ENCODE measurements around the gene OSTF1.

Gene OSTF1

DNA sequence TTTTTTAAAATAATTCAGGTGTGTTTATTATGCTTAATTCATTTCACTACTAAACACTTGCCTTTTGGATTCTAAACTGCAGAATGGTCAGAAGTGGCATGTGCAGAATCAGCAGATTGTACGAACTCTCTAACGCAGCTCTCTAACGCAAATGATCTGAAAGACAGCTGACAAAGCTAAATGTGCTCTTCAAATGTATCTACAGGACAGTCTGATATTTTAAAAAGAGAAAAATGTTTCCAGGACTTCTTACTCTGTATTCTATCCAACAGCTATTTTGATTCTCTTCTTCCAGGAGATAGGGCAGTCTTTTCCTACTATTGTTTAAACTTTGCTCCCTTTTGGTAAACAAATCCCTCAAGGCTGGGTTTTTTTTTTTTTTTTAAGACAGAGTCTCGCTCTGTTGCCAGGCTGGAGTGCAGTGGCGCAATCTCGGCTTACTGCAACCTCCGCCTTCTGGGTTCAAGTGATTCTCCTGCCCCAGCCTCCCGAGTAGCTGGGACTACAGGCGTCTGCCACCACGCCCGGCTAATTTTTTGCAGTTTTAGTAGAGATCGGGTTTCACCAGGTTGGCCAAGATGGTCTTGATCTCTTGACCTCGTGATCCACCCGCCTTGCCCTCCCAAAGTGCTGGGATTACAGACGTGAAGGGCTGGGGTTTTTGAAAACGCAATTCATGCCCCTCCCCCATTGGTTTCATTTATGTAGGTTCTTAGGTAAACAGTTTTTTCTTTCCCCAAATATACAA, 1.6 kb upstream of the OSTF1 start:
- TF ChIP-seq ZNF274 (IDR thresholded peaks at IDR 0.05; ENCODE audit: low read depth, low read length) (no peak), SUZ12 (IDR thresholded peaks at IDR 0.05; ENCODE audit: extremely low read depth, insufficient read depth, insufficient read length) (no peak), YY1 (IDR thresholded peaks at IDR 0.05; ENCODE audit: insufficient read depth, insufficient read length) (no peak)
- peak overlapping the region; percentile 83 for H3K4me3 ChIP-seq (ENCODE audit: insufficient read length, low read depth)
- no peaks in the 10 kb centered on the region for H3K9me3 ChIP-seq (ENCODE audit: insufficient read depth, low read length)
- peaks cover 4% of the 10 kb centered on the region for H3K36me3 ChIP-seq (ENCODE audit: insufficient read depth, insufficient read length, low read length)
- H3K4me1 ChIP-seq (ENCODE audit: insufficient read depth, insufficient read length), result peaks cover 3% of the 10 kb centered on the region
- DNase-seq (ENCODE audit: low read depth, low spot score), result no peak
- peak overlapping the region; percentile 83 for H3K9ac ChIP-seq (ENCODE audit: insufficient read length, low read depth)
- H3K27me3 ChIP-seq (ENCODE audit: insufficient read depth, insufficient read length), result peaks cover 4% of the 10 kb centered on the region

DNA sequence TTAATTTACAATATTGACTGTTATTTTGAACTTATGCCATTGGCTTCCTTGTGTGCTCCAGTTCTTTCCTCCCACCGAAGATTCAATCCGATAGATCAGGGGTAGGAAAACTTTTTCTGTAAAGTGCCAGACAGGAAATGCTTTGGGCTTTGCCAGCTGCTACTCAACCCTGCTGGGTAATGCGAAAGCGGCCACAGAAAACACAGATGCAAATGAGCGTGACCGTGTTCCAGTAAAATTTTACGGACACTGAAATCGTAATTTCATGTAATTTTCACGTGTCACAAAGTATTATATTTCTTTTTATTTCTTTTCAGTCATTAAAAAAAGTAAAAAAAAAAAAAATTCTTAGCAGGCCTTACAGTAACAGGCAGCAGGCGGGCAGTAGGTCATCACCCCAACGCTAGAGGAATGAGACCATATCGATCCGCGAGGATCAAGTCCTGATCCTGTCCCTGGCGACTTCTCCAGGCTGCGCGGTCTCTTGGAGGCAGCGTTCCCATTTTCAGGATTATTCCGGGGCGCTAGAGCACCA, 958 bp upstream of the OSTF1 start:
- Histone ChIP-seq H3K4me3 (ENCODE audit: insufficient read length, low read depth) (peak overlapping the region; percentile 83), H3K4me1 (ENCODE audit: insufficient read depth, insufficient read length) (peaks cover 3% of the 10 kb centered on the region), H3K36me3 (ENCODE audit: insufficient read depth, insufficient read length, low read length) (peaks cover 4% of the 10 kb centered on the region), H3K9ac (ENCODE audit: insufficient read length, low read depth) (peak overlapping the region; percentile 83), H3K27me3 (ENCODE audit: insufficient read depth, insufficient read length) (peaks cover 4% of the 10 kb centered on the region), H3K9me3 (ENCODE audit: insufficient read depth, low read length) (no peaks in the 10 kb centered on the region)
- no peak for DNase-seq (ENCODE audit: low read depth, low spot score)
- TF ChIP-seq ZNF274 (IDR thresholded peaks at IDR 0.05; ENCODE audit: low read depth, low read length), result no peak
- no peak for TF ChIP-seq YY1 (IDR thresholded peaks at IDR 0.05; ENCODE audit: insufficient read depth, insufficient read length)
- TF ChIP-seq SUZ12 (IDR thresholded peaks at IDR 0.05; ENCODE audit: extremely low read depth, insufficient read depth, insufficient read length), result no peak

DNA sequence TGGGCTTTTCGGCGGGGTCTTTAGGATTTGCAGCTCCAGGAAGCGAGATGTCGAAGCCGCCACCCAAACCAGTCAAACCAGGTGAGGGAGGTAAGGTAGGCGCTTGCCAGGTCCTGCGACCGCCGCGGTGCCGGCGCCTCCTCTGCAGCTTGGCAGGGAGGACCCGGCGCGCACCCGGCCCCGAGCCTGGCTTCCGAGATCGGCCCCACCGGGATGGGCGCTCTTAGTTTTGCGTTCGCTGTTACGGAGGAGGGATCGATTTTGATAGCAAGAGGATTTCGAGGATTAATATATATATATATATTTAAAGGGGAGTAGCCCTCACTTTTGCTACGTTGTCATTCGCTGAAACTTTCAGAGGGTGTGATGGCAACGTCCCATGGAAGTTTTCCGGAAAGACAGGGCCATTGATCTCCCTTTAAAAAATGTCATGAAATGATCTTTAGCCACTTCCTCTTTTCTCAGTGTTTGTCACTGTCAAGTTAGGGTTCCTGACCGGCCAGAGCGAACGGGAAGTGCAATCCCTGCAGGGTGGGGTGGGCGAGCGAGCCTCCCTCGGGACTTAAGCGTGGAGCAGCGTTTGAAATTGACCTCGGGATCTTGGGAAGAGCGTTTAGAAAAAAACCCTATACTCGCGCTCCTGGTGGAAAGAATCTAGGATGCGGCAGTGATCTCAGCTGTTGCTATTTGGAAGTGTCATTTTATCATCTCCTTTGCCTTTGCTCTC, 495 bp downstream of the OSTF1 start:
- peak overlapping the region; percentile 60 for H3K4me3 ChIP-seq (ENCODE audit: insufficient read length, low read depth)
- peak overlapping the region; percentile 81 for H3K9ac ChIP-seq (ENCODE audit: insufficient read length, low read depth)
- peaks cover 4% of the 10 kb centered on the region for H3K27me3 ChIP-seq (ENCODE audit: insufficient read depth, insufficient read length)
- TF ChIP-seq ZNF274 (IDR thresholded peaks at IDR 0.05; ENCODE audit: low read depth, low read length) (no peak), YY1 (IDR thresholded peaks at IDR 0.05; ENCODE audit: insufficient read depth, insufficient read length) (no peak), SUZ12 (IDR thresholded peaks at IDR 0.05; ENCODE audit: extremely low read depth, insufficient read depth, insufficient read length) (no peak)
- H3K9me3 ChIP-seq (ENCODE audit: insufficient read depth, low read length), result no peaks in the 10 kb centered on the region
- no peak for DNase-seq (ENCODE audit: low read depth, low spot score)
- no peaks in the 10 kb centered on the region for H3K36me3 ChIP-seq (ENCODE audit: insufficient read depth, insufficient read length, low read length)
- H3K4me1 ChIP-seq (ENCODE audit: insufficient read depth, insufficient read length), result peaks cover 3% of the 10 kb centered on the region

DNA sequence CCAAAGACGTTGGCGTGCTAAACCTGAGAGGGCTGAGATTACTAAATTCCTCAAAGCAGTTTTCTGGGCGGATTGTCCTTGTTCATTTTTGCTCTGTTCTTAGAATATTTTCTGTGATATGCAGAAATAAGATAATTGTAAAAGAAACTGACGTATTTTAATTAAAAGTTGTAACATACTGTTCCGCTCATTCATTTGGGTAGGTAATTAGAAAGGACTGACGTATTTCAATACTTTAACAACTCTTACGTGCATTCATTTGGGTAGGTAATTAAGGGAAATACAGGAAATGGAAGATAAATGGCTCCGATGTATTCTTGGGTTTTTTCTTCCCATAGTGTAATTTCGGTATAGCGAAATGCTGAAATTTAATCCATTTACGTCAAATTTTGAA, 1.1 kb downstream of the OSTF1 start:
- Histone ChIP-seq H3K36me3 (ENCODE audit: insufficient read depth, insufficient read length, low read length) (no peaks in the 10 kb centered on the region), H3K9me3 (ENCODE audit: insufficient read depth, low read length) (no peaks in the 10 kb centered on the region), H3K9ac (ENCODE audit: insufficient read length, low read depth) (peak overlapping the region; percentile 76), H3K27me3 (ENCODE audit: insufficient read depth, insufficient read length) (peaks cover 4% of the 10 kb centered on the region), H3K4me1 (ENCODE audit: insufficient read depth, insufficient read length) (peaks cover 2% of the 10 kb centered on the region), H3K4me3 (ENCODE audit: insufficient read length, low read depth) (peak overlapping the region; percentile 60)
- no peak for TF ChIP-seq YY1 (IDR thresholded peaks at IDR 0.05; ENCODE audit: insufficient read depth, insufficient read length)
- TF ChIP-seq ZNF274 (IDR thresholded peaks at IDR 0.05; ENCODE audit: low read depth, low read length), result no peak
- no peak for TF ChIP-seq SUZ12 (IDR thresholded peaks at IDR 0.05; ENCODE audit: extremely low read depth, insufficient read depth, insufficient read length)
- no peak for DNase-seq (ENCODE audit: low read depth, low spot score)

DNA sequence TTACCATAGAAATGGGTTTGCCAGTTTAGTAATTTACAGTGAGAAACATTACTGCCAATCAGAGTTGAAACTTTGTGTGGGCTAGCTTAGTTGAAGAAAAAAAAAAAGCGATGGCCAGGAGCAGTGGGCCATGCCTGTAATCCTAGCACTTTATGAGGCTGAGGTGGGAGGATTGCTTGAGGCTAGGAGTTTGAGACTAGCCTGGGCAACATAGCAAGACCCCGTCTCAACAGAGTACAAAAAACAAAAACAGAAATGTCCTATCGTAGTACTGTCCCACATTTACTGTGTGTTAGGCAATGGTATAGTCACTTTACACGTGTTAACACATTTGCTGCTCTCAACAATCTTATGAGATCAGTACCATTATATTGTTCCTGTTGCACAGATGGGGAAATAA, 2.3 kb downstream of the OSTF1 start:
- Histone ChIP-seq H3K4me3 (ENCODE audit: insufficient read length, low read depth) (no peak overlapping the region), H3K36me3 (ENCODE audit: insufficient read depth, insufficient read length, low read length) (no peaks in the 10 kb centered on the region), H3K9ac (ENCODE audit: insufficient read length, low read depth) (no peak overlapping the region), H3K9me3 (ENCODE audit: insufficient read depth, low read length) (no peaks in the 10 kb centered on the region), H3K27me3 (ENCODE audit: insufficient read depth, insufficient read length) (peaks cover 4% of the 10 kb centered on the region), H3K4me1 (ENCODE audit: insufficient read depth, insufficient read length) (no peaks in the 10 kb centered on the region)
- TF ChIP-seq ZNF274 (IDR thresholded peaks at IDR 0.05; ENCODE audit: low read depth, low read length) (no peak), YY1 (IDR thresholded peaks at IDR 0.05; ENCODE audit: insufficient read depth, insufficient read length) (no peak), SUZ12 (IDR thresholded peaks at IDR 0.05; ENCODE audit: extremely low read depth, insufficient read depth, insufficient read length) (no peak)
- DNase-seq (ENCODE audit: low read depth, low spot score), result no peak

DNA sequence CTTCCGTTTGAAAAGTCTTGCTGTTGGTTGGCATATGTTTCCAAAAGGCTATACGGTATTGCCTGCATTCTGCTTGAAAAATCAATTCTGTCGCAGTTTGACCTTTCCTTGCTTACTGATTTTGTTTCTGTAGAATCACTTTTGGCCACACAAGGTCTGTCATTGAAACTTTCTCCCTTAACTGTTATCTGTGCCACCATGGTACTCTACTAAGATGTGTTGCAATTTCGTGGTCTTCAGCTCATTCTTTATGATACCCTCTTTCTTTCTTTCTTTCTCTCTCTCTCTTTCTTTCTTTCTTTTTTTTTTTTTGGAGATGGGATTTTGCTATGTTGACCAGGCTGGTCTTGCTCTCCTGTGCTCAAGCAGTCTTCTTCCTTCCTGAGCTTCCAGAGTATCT, 4.5 kb downstream of the OSTF1 start:
- H3K27me3 ChIP-seq (ENCODE audit: insufficient read depth, insufficient read length), result peaks cover 4% of the 10 kb centered on the region
- H3K4me3 ChIP-seq (ENCODE audit: insufficient read length, low read depth), result no peak overlapping the region
- DNase-seq (ENCODE audit: low read depth, low spot score), result no peak
- H3K4me1 ChIP-seq (ENCODE audit: insufficient read depth, insufficient read length), result no peaks in the 10 kb centered on the region
- TF ChIP-seq SUZ12 (IDR thresholded peaks at IDR 0.05; ENCODE audit: extremely low read depth, insufficient read depth, insufficient read length) (no peak), YY1 (IDR thresholded peaks at IDR 0.05; ENCODE audit: insufficient read depth, insufficient read length) (no peak), ZNF274 (IDR thresholded peaks at IDR 0.05; ENCODE audit: low read depth, low read length) (no peak)
- H3K9me3 ChIP-seq (ENCODE audit: insufficient read depth, low read length), result no peaks in the 10 kb centered on the region
- H3K9ac ChIP-seq (ENCODE audit: insufficient read length, low read depth), result no peak overlapping the region
- no peaks in the 10 kb centered on the region for H3K36me3 ChIP-seq (ENCODE audit: insufficient read depth, insufficient read length, low read length)

DNA sequence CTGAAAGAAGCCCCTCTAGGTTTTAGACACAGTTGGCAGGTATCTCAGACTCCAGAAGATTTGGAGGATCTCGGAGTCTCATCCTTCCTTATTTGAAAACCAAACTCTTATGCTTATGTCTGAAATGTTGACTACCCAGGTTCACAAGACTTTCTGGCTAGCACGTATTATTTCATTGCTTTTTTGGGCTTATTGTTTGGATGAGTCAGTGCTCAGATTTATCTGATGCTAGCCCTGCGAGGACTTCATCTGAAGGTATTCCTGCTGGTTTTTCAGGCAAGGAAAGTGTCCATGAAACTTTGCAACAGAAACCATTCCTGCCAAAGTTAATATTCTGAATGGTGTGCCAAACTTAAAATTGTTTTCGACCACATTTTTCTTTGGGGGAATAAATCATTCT, 8.5 kb downstream of the OSTF1 start:
- Histone ChIP-seq H3K27me3 (ENCODE audit: insufficient read depth, insufficient read length) (no peaks in the 10 kb centered on the region), H3K9me3 (ENCODE audit: insufficient read depth, low read length) (no peaks in the 10 kb centered on the region), H3K36me3 (ENCODE audit: insufficient read depth, insufficient read length, low read length) (no peaks in the 10 kb centered on the region), H3K4me3 (ENCODE audit: insufficient read length, low read depth) (no peak overlapping the region), H3K9ac (ENCODE audit: insufficient read length, low read depth) (no peak overlapping the region), H3K4me1 (ENCODE audit: insufficient read depth, insufficient read length) (no peaks in the 10 kb centered on the region)
- DNase-seq (ENCODE audit: low read depth, low spot score), result no peak
- TF ChIP-seq YY1 (IDR thresholded peaks at IDR 0.05; ENCODE audit: insufficient read depth, insufficient read length), result no peak
- TF ChIP-seq SUZ12 (IDR thresholded peaks at IDR 0.05; ENCODE audit: extremely low read depth, insufficient read depth, insufficient read length), result no peak
- TF ChIP-seq ZNF274 (IDR thresholded peaks at IDR 0.05; ENCODE audit: low read depth, low read length), result no peak
